H9 (cell line): ENCODE results near the gene CPNE7. TPM values are rescaled to one million over a fixed set of nuclear protein-coding genes. Genes with fewer than 3 reads are reported as not detected.

Experiments
- DNase-seq: peaks from one replicate; pipeline ENCODE4 v3.0.0-alpha.2; 2017
- H2AFZ ChIP-seq: one replicate; pipeline ENCODE4 v1.6.1; 2013; ENCODE audit warnings: mild to moderate bottlenecking, low read length, control low read depth, moderate library complexity
- H2AK5ac ChIP-seq: 2 replicates; pipeline ENCODE4 v1.6.1; 2013; ENCODE audit warnings: low read length, control low read depth, mixed read lengths; ENCODE audit not compliant: insufficient read length
- H2BK120ac ChIP-seq: one replicate; pipeline ENCODE4 v1.6.1; 2013; ENCODE audit warnings: low read depth, mild to moderate bottlenecking, low read length, control low read depth, inconsistent platforms; ENCODE audit not compliant: poor library complexity, severe bottlenecking
- H2BK12ac ChIP-seq: 2 replicates; pipeline ENCODE4 v1.6.1; 2013; ENCODE audit warnings: low read length, control low read depth, mixed read lengths, low read depth; ENCODE audit not compliant: insufficient read length
- H2BK15ac ChIP-seq: 2 replicates; pipeline ENCODE4 v1.6.1; 2013; ENCODE audit warnings: low read depth, low read length, control low read depth
- H2BK20ac ChIP-seq: one replicate; pipeline ENCODE4 v1.6.1; 2013; ENCODE audit warnings: low read depth, mild to moderate bottlenecking, low read length, control low read depth, inconsistent platforms; ENCODE audit not compliant: poor library complexity, severe bottlenecking
- H2BK5ac ChIP-seq: 2 replicates; pipeline ENCODE4 v1.6.1; 2013; ENCODE audit warnings: low read length, control low read depth, mixed read lengths; ENCODE audit not compliant: insufficient read length
- H3K14ac ChIP-seq: 2 replicates; pipeline ENCODE4 v1.6.1; 2013; ENCODE audit warnings: low read length, control low read depth; ENCODE audit not compliant: insufficient read depth
- H3K18ac ChIP-seq: 2 replicates; pipeline ENCODE4 v1.6.1; 2013; ENCODE audit warnings: low read depth, mild to moderate bottlenecking, mixed read lengths, low read length, control low read depth; ENCODE audit not compliant: insufficient read length
- H3K23ac ChIP-seq: 2 replicates; pipeline ENCODE4 v1.6.1; 2013; ENCODE audit warnings: low read length, control low read depth, mixed read lengths, low read depth; ENCODE audit not compliant: insufficient read length
- H3K23me2 ChIP-seq: 2 replicates; pipeline ENCODE4 v1.6.1; 2013; ENCODE audit warnings: low read depth, mild to moderate bottlenecking, mixed read lengths, low read length, control low read depth; ENCODE audit not compliant: insufficient read length, poor library complexity, severe bottlenecking
- H3K27ac ChIP-seq: 2 replicates; pipeline ENCODE4 v1.5.1; 2013; ENCODE audit warnings: low read length, control low read depth, mixed read lengths, low read depth; ENCODE audit not compliant: insufficient read length
- H3K27me3 ChIP-seq: 2 replicates; pipeline ENCODE4 v1.6.1; 2013; ENCODE audit warnings: low read length, control low read depth, inconsistent platforms; ENCODE audit not compliant: insufficient read depth
- H3K4ac ChIP-seq: 2 replicates; pipeline ENCODE4 v1.6.1; 2013; ENCODE audit warnings: low read depth, mild to moderate bottlenecking, control low read depth, inconsistent platforms, low read length, moderate library complexity
- H3K4me1 ChIP-seq: 2 replicates; pipeline ENCODE4 v1.6.1; 2013; ENCODE audit warnings: low read length, control low read depth, inconsistent platforms; ENCODE audit not compliant: insufficient read depth
- H3K4me2 ChIP-seq: 2 replicates; pipeline ENCODE4 v1.6.1; 2013; ENCODE audit warnings: low read length, control low read depth, mixed read lengths; ENCODE audit not compliant: insufficient read length, insufficient read depth
- H3K56ac ChIP-seq: 2 replicates; pipeline ENCODE4 v1.6.1; 2013; ENCODE audit warnings: low read depth, mild to moderate bottlenecking, mixed read lengths, low read length, control low read depth; ENCODE audit not compliant: insufficient read length
- H3K79me1 ChIP-seq: 2 replicates; pipeline ENCODE4 v1.6.1; 2013; ENCODE audit warnings: low read depth, mild to moderate bottlenecking, moderate library complexity, low read length, control low read depth, inconsistent platforms; ENCODE audit not compliant: insufficient read depth, poor library complexity, severe bottlenecking
- H3K79me2 ChIP-seq: 2 replicates; pipeline ENCODE4 v1.6.1; 2013; ENCODE audit warnings: low read length, control low read depth, inconsistent platforms; ENCODE audit not compliant: insufficient read depth
- H3K9ac ChIP-seq: 2 replicates; pipeline ENCODE4 v1.6.1; 2013; ENCODE audit warnings: low read length, control low read depth, mixed read lengths; ENCODE audit not compliant: insufficient read length; ENCODE audit errors: extremely low read depth
- H3K9me3 ChIP-seq: one replicate; pipeline ENCODE4 v1.6.1; 2013; ENCODE audit warnings: low read depth, low read length, inconsistent platforms; ENCODE audit not compliant: control insufficient read depth
- H3T11ph ChIP-seq: one replicate; pipeline ENCODE4 v1.6.1; 2013; ENCODE audit warnings: mild to moderate bottlenecking, low read length, control low read depth, inconsistent platforms
- H4K20me1 ChIP-seq: one replicate; pipeline ENCODE4 v1.6.1; 2013; ENCODE audit not compliant: control insufficient read depth, insufficient read length, insufficient read depth
- H4K5ac ChIP-seq: 2 replicates; pipeline ENCODE4 v1.6.1; 2013; ENCODE audit warnings: low read depth, mild to moderate bottlenecking, mixed read lengths, low read length, control low read depth; ENCODE audit not compliant: insufficient read length
- H4K8ac ChIP-seq: replicated peaks from 2 replicates; pipeline ENCODE4 v1.6.1; 2013; ENCODE audit warnings: low read length, control low read depth, mixed read lengths, low read depth; ENCODE audit not compliant: insufficient read length
- H4K91ac ChIP-seq: 2 replicates; pipeline ENCODE4 v1.6.1; 2013; ENCODE audit warnings: low read depth, mild to moderate bottlenecking, moderate library complexity, mixed read lengths, low read length, control low read depth; ENCODE audit not compliant: insufficient read length
- H3K27ac Mint-ChIP-seq, 3 experiments: 2 replicates in 2 of 3; 3 replicates in 1 of 3; pipeline ENCODE4 v1.8.0; 2020 to 2021; ENCODE audit warnings: mixed read lengths in 3 of 3, mild to moderate bottlenecking in 1 of 3, moderate library complexity in 1 of 3
- H3K27me3 Mint-ChIP-seq: 2 replicates; pipeline ENCODE4 v1.8.0; 2021; ENCODE audit warnings: low read depth, mild to moderate bottlenecking, moderate library complexity, mixed read lengths
- H3K36me3 Mint-ChIP-seq, 3 experiments: 2 replicates in 2 of 3; 3 replicates in 1 of 3; pipeline ENCODE4 v1.8.0; 2020 to 2021; ENCODE audit warnings: low read depth in 3 of 3, mixed read lengths in 3 of 3; ENCODE audit not compliant: insufficient read depth in 1 of 3
- H3K4me1 Mint-ChIP-seq, 2 experiments: 2 replicates each; pipeline ENCODE4 v1.8.0; 2020; ENCODE audit warnings: mixed read lengths in 2 of 2
- H3K4me3 Mint-ChIP-seq, 2 experiments: 2 replicates in 1 of 2; 3 replicates in 1 of 2; pipeline ENCODE4 v1.8.0; 2020 to 2021; ENCODE audit warnings: mild to moderate bottlenecking in 2 of 2, mixed read lengths in 2 of 2, moderate library complexity in 1 of 2
- H3K9me3 Mint-ChIP-seq, 2 experiments: 2 replicates in 1 of 2; 3 replicates in 1 of 2; pipeline ENCODE4 v1.8.0; 2020; ENCODE audit warnings: mild to moderate bottlenecking in 2 of 2, mixed read lengths in 2 of 2, moderate library complexity in 1 of 2
- CTCF ChIP-seq: fragments of 200-600 bp; sonication (generic); conservative IDR thresholded peaks from 3 replicates; pipeline ENCODE4 v1.8.0; 2021; ENCODE audit warnings: antibody characterized with exemption, mild to moderate bottlenecking
- WGBS: extraction: QIAGEN DNeasy Blood & Tissue Kit; methylation state at CpG from one replicate; pipeline ENCODE4 v1.1.7; 2013; ENCODE audit warnings: missing lambda C conversion rate, low lambda C conversion rate, mixed read lengths; ENCODE audit not compliant: insufficient read length; ENCODE audit errors: extremely low coverage; 5-methylcytosine and 5-hydroxymethylcytosine counted together
- total RNA-seq: library from RNA; stranded (reverse); gene quantifications from 2 replicates; pipeline ENCODE4 v1.2.1, GENCODE V29; 2021

CPNE7 gene
- total RNA-seq, 1 experiment from 2014 or later, result 23.4 TPM

- no peaks in the 10 kb centered on the region for H3K79me1 ChIP-seq
- no peak overlapping the region for H4K91ac ChIP-seq
- no peaks in the 10 kb centered on the region for H3K79me2 ChIP-seq
- Mint-ChIP-seq H3K27ac (no peak overlapping the region), H3K27me3 (peaks cover 16% of the 10 kb centered on the region), H3K9me3 (no peaks in the 10 kb centered on the region), H3K4me3 (no peak overlapping the region), H3K36me3 (no peaks in the 10 kb centered on the region), H3K4me1 (peaks cover 7 to 10% of the 10 kb centered on the region in 2 experiments)
- H3K4me2 ChIP-seq, result no peak overlapping the region
- no peak overlapping the region for H3K56ac ChIP-seq
- DNase-seq, result no peak
- no peak overlapping the region for H3K23ac ChIP-seq
- no peak overlapping the region for H2AK5ac ChIP-seq
- H2BK120ac ChIP-seq, result no peak overlapping the region
- H4K5ac ChIP-seq, result no peak overlapping the region
- H3K14ac ChIP-seq, result no peak overlapping the region
- H3T11ph ChIP-seq, result no peak overlapping the region
- H2BK5ac ChIP-seq, result no peak overlapping the region
- H2BK12ac ChIP-seq, result no peak overlapping the region
- no peak overlapping the region for H2BK20ac ChIP-seq
- no peak overlapping the region for H3K18ac ChIP-seq
- H4K8ac ChIP-seq, result no peak overlapping the region
- no peak overlapping the region for H3K4ac ChIP-seq
- H4K20me1 ChIP-seq, result no peaks in the 10 kb centered on the region
- H3K9me3 ChIP-seq, result no peaks in the 10 kb centered on the region
- no peaks in the 10 kb centered on the region for H3K23me2 ChIP-seq
- no peak overlapping the region for H3K27ac ChIP-seq
- TF ChIP-seq CTCF, result no peak
- H3K4me1 ChIP-seq, result no peaks in the 10 kb centered on the region
- no CpG with 5 or more reads among the region's 10 CpGs for WGBS
- H2AFZ ChIP-seq, result no peak overlapping the region
- no peak overlapping the region for H3K9ac ChIP-seq
- H2BK15ac ChIP-seq, result no peak overlapping the region
- peaks cover 2% of the 10 kb centered on the region; the same call in 1 of the 2 replicates for H3K27me3 ChIP-seq
Measured at GRCh38 chr16:89637379-89637778, 61.8 kb downstream of the CPNE7 start.
